GM18511 (cell line): ENCODE results near the gene VWCE.
"Not testable (repeated sequence)": the region's sequence is repeated elsewhere in the genome, so short reads cannot be mapped to it uniquely, and the experiment has no call there.

Experiments
- ATAC-seq: cut with Tn5 transposase; IDR thresholded peaks from one replicate; pipeline ENCODE4 v1.9.1; 2021; ENCODE audit warnings: mild to moderate bottlenecking, moderate library complexity; ENCODE audit not compliant: unreplicated experiment

The VWCE gene

DNA sequence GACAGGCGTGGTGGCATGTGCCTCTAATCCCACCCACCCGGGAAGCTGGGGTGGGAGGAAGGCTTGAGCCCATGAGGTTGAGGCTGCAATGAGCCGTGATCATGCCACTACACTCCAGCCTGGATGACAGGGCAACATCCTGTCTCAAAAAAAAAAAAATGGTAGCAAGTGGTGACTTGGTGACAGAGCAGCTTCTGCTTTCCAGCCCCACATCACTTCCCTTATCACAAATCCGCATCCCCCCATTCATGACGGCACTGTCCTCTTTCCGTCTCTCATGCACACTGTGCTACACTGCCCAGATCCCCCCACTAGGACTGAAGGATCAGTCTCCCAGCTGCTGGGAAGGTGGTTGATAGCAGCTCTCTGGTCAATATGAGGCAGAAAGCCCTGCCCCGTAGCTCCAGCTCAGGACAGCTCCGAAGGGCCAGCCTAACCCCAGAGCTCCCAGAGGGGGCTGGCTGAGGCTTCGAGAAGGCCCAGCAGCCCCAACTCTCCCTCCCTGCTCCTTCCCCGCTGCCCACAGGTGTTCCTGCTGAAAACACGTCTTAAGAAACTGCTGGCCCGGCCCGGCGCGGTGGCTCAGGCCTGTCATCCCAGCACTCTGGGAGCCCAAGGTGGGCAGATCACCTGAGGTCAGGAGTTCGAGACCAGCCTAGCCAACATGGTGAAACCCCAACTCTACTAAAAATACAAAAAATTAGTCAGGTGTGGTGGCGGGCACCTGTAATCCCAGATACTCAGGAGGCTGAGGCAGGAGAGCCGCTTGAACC, 38.2 kb downstream of the VWCE start:
- no peak for ATAC-seq

DNA sequence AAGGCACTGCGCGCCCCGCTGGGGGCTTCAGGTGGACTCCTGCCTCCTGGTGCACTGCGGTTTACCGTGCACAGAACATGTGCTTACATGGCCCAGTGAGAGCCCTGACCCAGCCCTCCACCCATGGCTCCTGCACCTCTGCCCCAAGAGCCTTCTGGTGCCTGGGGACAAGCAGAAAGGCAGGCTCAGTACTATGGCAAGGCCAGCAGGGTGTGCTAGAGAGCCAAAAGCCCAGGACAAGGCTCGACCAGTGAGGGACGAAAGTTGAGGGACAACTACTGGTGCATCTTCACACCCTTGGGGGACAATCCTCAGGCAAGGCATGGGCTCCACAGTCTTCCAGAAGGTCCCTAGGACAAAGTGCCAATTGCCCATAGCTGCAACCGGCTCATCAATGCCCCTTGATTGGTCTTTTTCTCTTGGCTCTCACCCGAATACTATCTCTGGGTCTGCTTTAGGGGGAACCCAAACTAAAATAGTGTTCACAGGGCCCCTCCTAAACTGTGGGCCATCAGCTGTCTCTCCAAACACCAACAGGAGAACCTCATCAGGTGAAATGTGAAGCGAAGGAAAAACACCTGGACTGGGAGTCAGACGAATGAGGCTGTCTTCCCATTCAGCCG, 40.6 kb downstream of the VWCE start:
- no peak for ATAC-seq

DNA sequence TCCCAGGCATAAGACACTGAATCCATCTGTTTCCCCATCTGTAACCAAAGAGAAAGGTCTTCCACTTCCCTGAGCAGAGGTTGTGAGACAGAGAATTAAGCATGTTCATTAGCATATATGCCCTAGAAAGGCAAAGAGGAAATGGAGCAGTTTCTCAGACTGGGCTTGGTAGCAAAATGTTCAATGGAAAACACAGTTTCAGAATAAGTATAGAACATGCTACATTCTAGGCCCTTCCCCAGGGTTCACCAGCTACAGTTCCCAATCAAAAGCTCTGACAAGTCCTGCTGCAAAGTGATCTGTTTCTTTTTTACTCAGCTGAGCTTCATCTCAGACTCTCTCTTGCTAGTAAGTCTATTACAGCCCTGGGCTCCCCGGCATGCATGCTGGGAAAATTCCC, 42.8 kb downstream of the VWCE start:
- not testable (repeated sequence) for ATAC-seq

DNA sequence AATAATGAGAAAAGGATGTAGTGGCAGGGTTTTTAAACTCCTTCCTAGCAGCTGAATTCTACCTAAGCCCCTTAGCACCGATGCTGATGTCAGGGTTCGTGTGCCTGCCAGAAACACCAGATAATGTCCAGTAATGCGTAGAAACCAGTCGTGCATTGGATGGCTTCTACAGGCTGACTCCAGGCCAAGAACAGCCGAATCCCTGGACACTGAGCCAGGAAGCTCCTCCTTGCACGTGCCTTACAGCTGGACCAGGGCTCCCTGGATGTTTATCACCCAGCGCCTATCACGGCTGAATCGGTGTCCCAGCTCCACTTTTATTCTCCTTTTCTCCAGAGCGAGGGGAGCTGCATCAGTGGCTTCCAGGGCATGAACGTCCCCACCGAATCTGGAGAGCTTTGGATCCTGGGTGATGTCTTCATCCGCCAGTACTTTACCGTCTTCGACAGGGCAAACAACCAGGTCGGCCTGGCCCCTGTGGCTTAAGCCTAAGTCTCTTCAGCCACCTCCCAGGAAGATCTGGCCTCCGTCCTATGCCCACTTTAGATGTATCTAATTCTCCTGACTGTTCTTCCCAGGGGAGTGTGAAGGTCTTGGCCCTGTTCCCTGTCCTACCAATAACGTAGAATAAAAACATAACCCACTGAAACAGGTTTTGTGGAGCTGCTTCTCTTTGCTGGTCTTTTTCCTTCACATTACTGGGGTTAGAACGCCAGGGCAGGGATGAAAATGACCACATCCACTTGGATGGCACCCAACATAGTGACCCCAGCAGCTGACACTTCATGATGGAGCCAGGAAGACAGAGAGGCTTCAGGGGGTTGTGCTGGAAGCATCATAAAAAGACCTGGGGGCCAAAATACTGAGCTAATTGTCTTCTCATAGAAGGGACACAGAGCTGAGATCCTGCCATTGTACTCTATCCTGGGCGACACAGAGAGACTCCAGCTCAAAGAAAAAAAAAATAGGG, 44.0 kb downstream of the VWCE start:
- not testable (repeated sequence) for ATAC-seq

DNA sequence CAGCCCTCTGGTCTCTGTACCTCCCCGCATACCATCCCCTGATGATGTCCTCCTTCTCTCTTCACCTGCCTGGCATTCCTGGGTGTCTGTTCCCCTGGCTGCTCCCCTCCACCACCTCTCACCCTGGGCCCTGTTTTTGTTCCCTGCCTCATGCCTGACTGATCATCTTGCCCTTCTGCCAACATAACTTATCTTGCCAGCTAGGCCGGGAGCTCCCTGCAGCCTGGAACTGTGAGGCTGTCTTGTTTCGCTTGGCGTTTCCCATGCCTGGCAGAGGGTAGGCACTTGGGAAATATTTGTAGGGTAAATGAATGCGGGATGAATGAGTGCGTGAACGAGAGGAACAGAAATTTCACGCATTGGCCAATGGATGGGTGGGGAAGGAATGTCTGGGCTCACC, 45.9 kb downstream of the VWCE start:
- not testable (repeated sequence) for ATAC-seq

DNA sequence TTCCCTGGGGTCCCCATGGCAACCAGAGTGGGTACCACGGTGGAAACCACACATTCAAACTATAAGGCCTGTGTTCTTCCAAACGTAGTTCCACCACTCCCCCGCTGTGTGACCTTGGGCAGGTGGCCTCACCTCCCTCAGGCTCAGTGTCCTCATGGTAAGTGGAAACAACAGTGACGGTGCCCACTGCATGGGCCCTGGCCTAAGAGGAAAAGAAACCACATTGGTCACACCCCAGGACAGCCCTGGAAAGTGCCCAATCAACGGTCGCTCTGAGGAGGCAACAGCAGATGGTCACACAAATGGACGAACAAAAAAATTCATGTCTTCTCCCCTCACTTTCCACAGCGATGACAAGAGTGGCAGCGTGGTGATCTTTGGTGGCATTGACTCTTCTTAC, 47.0 kb downstream of the VWCE start:
- ATAC-seq, result not testable (repeated sequence)

GRCh38 chr11:61245284-61245964, 49.7 kb downstream of the VWCE start:
- ATAC-seq, result not testable (repeated sequence)

GRCh38 chr11:61241526-61241925, 53.6 kb downstream of the VWCE start:
- not testable (repeated sequence) for ATAC-seq

DNA sequence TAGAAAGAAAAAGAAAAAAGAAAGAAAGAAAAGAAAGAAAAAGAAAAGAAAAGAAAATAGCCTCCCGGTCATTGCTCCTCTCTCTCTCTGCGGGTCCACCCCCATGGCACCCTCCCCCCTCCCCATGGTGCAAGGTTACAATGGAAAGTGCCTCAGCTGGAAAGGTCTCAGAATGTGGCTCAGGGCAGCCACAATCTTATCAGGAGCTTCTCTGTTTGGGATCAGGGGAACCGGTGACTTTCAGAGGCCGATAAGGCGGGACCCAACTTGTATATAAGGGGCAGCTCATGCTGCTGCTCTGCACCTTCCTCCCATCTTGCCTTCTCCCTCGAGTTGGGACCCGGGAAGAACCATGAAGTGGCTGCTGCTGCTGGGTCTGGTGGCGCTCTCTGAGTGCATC, 54.2 kb downstream of the VWCE start, which contains the start of gene PGA5:
Gene PGA5 (plus strand): TSS at position 301 of the 400 bp plus-strand sequence. CDS start 52 bp downstream, at position 353.
- not testable (repeated sequence) for ATAC-seq

GRCh38 chr11:61240288-61240687, 54.8 kb downstream of the VWCE start:
- not testable (repeated sequence) for ATAC-seq

- ATAC-seq, result not testable (repeated sequence)
These were observed 58.0 kb downstream of the VWCE start for GRCh38 chr11:61237130-61237529.

GRCh38 chr11:61232548-61233145, 62.5 kb downstream of the VWCE start:
- not testable (repeated sequence) for ATAC-seq

DNA sequence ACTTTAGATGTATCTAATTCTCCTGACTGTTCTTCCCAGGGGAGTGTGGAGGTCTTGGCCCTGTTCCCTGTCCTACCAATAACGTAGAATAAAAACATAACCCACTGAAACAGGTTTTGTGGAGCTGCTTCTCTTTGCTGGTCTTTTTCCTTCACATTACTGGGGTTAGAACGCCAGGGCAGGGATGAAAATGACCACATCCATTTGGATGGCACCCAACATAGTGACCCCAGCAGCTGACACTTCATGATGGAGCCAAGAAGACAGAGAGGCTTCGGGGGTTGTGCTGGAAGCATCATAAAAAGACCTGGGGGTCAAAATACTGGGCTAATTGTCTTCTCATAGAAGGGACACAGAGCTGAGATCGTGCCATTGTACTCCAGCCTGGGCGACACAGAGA, 63.5 kb downstream of the VWCE start:
- ATAC-seq, result not testable (repeated sequence)

- ATAC-seq, result not testable (repeated sequence)
These were observed 64.1 kb downstream of the VWCE start for GRCh38 chr11:61231033-61231432.

GRCh38 chr11:61229458-61229857, 65.7 kb downstream of the VWCE start:
- not testable (repeated sequence) for ATAC-seq

GRCh38 chr11:61226457-61227137, 68.5 kb downstream of the VWCE start:
- not testable (repeated sequence) for ATAC-seq

DNA sequence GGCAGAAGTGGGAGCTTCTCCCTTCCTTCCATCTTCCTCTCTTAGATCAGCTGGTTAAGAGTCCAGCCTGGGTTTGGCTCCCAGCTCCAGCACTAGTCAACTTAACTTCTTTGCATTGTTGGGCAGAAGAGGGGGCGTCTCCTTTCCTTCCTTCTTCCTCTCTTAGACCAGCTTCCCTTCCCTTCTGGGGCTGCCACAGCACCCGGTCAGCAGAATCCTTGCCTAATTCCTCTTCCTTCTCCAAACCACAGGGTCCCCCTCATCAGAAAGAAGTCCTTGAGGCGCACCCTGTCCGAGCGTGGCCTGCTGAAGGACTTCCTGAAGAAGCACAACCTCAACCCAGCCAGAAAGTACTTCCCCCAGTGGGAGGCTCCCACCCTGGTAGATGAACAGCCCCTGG, 72.4 kb downstream of the VWCE start:
- not testable (repeated sequence) for ATAC-seq

- ATAC-seq, result not testable (repeated sequence)
These were observed 73.1 kb downstream of the VWCE start, which contains the start of gene PGA4 for GRCh38 chr11:61222047-61222446. Gene PGA4 (plus strand): TSS chr11:61222347. CDS start chr11:61222401, 54 bp downstream.

- ATAC-seq, result not testable (repeated sequence)
These were observed 76.1 kb downstream of the VWCE start for GRCh38 chr11:61219016-61219415.
